ENCODE measurements around the gene EGR4. TPM values are rescaled to one million over a fixed set of nuclear protein-coding genes. Genes with fewer than 3 reads are reported as not detected.

The EGR4 gene
- total RNA-seq, 1 experiment from 2014 or later, result not detected

DNA sequence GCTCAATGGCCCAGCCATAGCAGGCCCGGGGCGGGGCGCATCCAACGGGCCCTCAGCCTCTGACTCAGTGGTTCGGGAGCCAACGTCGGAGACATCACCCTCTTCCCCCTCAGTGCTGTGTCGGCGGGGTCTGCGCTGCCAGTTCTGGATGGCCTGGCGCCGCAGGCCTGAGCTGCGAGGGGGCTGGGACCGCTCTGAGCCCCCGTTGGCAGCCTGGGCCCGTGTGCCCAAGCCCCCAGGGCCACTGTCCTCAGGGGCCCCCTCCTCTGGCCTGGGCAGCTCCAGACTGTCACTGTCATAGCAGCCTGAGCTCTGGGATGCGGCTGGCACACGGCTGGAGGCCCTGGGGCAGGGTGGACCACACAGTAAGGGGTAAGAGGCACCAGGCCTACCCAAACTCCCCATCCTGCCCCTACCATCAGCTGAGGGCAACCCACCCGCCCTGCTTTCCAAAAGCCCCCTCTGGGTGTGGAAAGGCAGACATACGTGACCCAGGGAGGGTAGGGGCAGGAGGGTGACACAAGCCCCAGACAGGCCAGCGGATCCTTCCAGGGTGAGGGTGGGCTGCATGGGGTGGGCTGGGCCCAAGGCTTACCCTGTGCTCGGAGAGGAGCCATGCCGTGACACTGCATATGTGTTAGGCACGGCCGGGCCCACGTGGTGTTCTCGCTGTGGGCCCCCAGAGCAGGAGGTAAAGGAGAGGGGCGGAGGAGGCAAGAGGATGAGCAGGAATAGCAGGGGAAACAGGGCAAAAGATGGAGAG, 27.9 kb downstream of the EGR4 start:
- H3K4me3 ChIP-seq (ENCODE audit: low read length), result no peak overlapping the region
- intact Hi-C loops (cut with micrococcal nuclease), result no loop called here
- ATAC-seq, result no peak
- BruUV-seq (replicated peaks), result no TSS peak
- no peak overlapping the region for H3K27ac ChIP-seq (ENCODE audit: low read length)
- H4K20me1 ChIP-seq (ENCODE audit: low read length), result no peaks in the 10 kb centered on the region; the same call in 1 of the 2 replicates
- no peak overlapping the region for H2AFZ ChIP-seq (ENCODE audit: low read length)
- H3K27me3 ChIP-seq (ENCODE audit: low read length), result no peaks in the 10 kb centered on the region
- H3K4me2 ChIP-seq (ENCODE audit: low read length), result no peak overlapping the region
- H3K9me3 ChIP-seq (ENCODE audit: low read length), result no peaks in the 10 kb centered on the region
- POLR2A ChIA-PET (ENCODE audit: unreplicated experiment), result no interaction called here
- no peaks in the 10 kb centered on the region for H3K36me3 ChIP-seq (ENCODE audit: low read depth, low read length)
- CTCF ChIA-PET, result no interaction called here
- H3K4me1 ChIP-seq (ENCODE audit: insufficient read depth, low read length), result 0 out of 2 replicates have a peak, but pooled peaks cover 4% of the 10 kb centered on the region
- TF ChIP-seq, protein P1, sequence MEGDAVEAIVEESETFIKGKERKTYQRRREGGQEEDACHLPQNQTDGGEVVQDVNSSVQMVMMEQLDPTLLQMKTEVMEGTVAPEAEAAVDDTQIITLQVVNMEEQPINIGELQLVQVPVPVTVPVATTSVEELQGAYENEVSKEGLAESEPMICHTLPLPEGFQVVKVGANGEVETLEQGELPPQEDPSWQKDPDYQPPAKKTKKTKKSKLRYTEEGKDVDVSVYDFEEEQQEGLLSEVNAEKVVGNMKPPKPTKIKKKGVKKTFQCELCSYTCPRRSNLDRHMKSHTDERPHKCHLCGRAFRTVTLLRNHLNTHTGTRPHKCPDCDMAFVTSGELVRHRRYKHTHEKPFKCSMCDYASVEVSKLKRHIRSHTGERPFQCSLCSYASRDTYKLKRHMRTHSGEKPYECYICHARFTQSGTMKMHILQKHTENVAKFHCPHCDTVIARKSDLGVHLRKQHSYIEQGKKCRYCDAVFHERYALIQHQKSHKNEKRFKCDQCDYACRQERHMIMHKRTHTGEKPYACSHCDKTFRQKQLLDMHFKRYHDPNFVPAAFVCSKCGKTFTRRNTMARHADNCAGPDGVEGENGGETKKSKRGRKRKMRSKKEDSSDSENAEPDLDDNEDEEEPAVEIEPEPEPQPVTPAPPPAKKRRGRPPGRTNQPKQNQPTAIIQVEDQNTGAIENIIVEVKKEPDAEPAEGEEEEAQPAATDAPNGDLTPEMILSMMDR (conservative IDR thresholded peaks at IDR 0.05; ENCODE audit: low read depth, low read length), result no peak
- no peak for TF ChIP-seq EZH2phosphoT487 (IDR thresholded peaks at IDR 0.05; ENCODE audit: borderline replicate concordance, low read length)
- no peak for TF ChIP-seq EZH2 (IDR thresholded peaks at IDR 0.05; ENCODE audit: low read length, unreplicated experiment)
- DNase-seq, result no peak
- H3K79me2 ChIP-seq (ENCODE audit: low read length), result 0 out of 2 replicates have a peak, but pooled peaks cover 4% of the 10 kb centered on the region
- H3K9me2 ChIP-seq (replicated peaks; ENCODE audit: low read length), result no peaks in the 10 kb centered on the region
- no peaks in the 10 kb centered on the region for H3F3A ChIP-seq (ENCODE audit: low read length, unreplicated experiment)
- no peak overlapping the region for H3K9ac ChIP-seq (ENCODE audit: low read length)

DNA sequence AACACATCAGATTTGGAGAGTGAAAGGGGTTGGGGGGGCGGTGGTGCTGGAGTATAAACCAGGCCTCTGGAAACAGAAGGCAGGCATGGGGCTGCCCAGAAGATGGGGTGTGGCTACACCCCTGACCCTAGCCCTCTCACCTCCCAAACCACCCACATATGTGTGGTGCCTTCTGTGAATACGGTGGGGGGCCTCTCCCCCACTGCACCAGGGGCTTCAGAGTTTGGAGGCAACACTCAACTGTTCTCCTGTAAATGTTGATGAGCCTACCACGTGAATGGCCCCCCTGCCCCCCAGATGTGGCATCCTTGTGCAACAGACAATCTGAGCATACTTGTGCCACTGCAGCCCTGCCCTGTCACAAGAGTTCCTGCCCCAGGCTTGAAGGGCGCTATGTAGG, 28.6 kb downstream of the EGR4 start:
- CTCF ChIA-PET, result no interaction called here
- no peak overlapping the region for H3K4me3 ChIP-seq (ENCODE audit: low read length)
- no peak overlapping the region for H2AFZ ChIP-seq (ENCODE audit: low read length)
- intact Hi-C loops (cut with micrococcal nuclease), result no loop called here
- no peaks in the 10 kb centered on the region for H3K9me2 ChIP-seq (replicated peaks; ENCODE audit: low read length)
- DNase-seq, result no peak
- H3F3A ChIP-seq (ENCODE audit: low read length, unreplicated experiment), result no peaks in the 10 kb centered on the region
- no peak for TF ChIP-seq EZH2 (IDR thresholded peaks at IDR 0.05; ENCODE audit: low read length, unreplicated experiment)
- TF ChIP-seq EZH2phosphoT487 (IDR thresholded peaks at IDR 0.05; ENCODE audit: borderline replicate concordance, low read length), result no peak
- TF ChIP-seq, protein P1 (conservative IDR thresholded peaks at IDR 0.05; ENCODE audit: low read depth, low read length), result no peak
- ATAC-seq, result no peak
- no peaks in the 10 kb centered on the region for H3K9me3 ChIP-seq (ENCODE audit: low read length)
- H3K36me3 ChIP-seq (ENCODE audit: low read depth, low read length), result no peaks in the 10 kb centered on the region
- 0 out of 2 replicates have a peak, but pooled peaks cover 4% of the 10 kb centered on the region for H3K79me2 ChIP-seq (ENCODE audit: low read length)
- no peak overlapping the region for H3K27ac ChIP-seq (ENCODE audit: low read length)
- POLR2A ChIA-PET (ENCODE audit: unreplicated experiment), result no interaction called here
- no peaks in the 10 kb centered on the region for H3K27me3 ChIP-seq (ENCODE audit: low read length)
- BruUV-seq (replicated peaks), result no TSS peak
- 0 out of 2 replicates have a peak, but pooled peaks cover 4% of the 10 kb centered on the region for H3K4me1 ChIP-seq (ENCODE audit: insufficient read depth, low read length)
- no peaks in the 10 kb centered on the region; the same call in 1 of the 2 replicates for H4K20me1 ChIP-seq (ENCODE audit: low read length)
- no peak overlapping the region for H3K4me2 ChIP-seq (ENCODE audit: low read length)
- H3K9ac ChIP-seq (ENCODE audit: low read length), result no peak overlapping the region

DNA sequence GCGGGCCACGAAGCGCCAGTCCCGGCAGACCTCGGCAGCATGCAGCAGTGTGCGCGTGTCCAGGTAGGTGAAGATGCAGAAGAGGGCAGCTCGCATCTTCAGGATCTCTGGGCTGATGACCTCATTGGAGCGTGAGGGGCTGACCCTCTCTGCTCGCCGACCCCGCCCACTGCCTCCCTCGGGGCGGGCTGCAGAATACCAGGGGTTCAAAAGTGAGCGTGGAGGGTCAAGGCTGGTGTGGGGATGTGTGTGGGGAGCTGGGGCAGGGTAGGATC, 29.1 kb downstream of the EGR4 start:
- CTCF ChIA-PET, result no interaction called here
- H4K20me1 ChIP-seq (ENCODE audit: low read length), result no peaks in the 10 kb centered on the region; the same call in 1 of the 2 replicates
- BruUV-seq (replicated peaks), result no TSS peak
- H3K4me3 ChIP-seq (ENCODE audit: low read length), result no peak overlapping the region
- no peaks in the 10 kb centered on the region for H3K9me2 ChIP-seq (replicated peaks; ENCODE audit: low read length)
- H3K27me3 ChIP-seq (ENCODE audit: low read length), result no peaks in the 10 kb centered on the region
- 0 out of 2 replicates have a peak, but pooled peaks cover 4% of the 10 kb centered on the region for H3K79me2 ChIP-seq (ENCODE audit: low read length)
- ATAC-seq (no peak), DNase-seq (no peak)
- 0 out of 2 replicates have a peak, but pooled peaks cover 4% of the 10 kb centered on the region for H3K4me1 ChIP-seq (ENCODE audit: insufficient read depth, low read length)
- no peaks in the 10 kb centered on the region for H3K36me3 ChIP-seq (ENCODE audit: low read depth, low read length)
- no peak overlapping the region for H3K4me2 ChIP-seq (ENCODE audit: low read length)
- intact Hi-C loops (cut with micrococcal nuclease), result no loop called here
- POLR2A ChIA-PET (ENCODE audit: unreplicated experiment), result no interaction called here
- no peaks in the 10 kb centered on the region for H3K9me3 ChIP-seq (ENCODE audit: low read length)
- H3K27ac ChIP-seq (ENCODE audit: low read length), result no peak overlapping the region
- no peak overlapping the region for H3K9ac ChIP-seq (ENCODE audit: low read length)
- no peaks in the 10 kb centered on the region for H3F3A ChIP-seq (ENCODE audit: low read length, unreplicated experiment)
- TF ChIP-seq EZH2 (IDR thresholded peaks at IDR 0.05; ENCODE audit: low read length, unreplicated experiment) (no peak), EZH2phosphoT487 (IDR thresholded peaks at IDR 0.05; ENCODE audit: borderline replicate concordance, low read length) (no peak)
- TF ChIP-seq, protein P1 (conservative IDR thresholded peaks at IDR 0.05; ENCODE audit: low read depth, low read length), result no peak
- no peak overlapping the region for H2AFZ ChIP-seq (ENCODE audit: low read length)
